ENCODE measurements around the gene SMR3B. TPM values are rescaled to one million over a fixed set of nuclear protein-coding genes. Genes with fewer than 3 reads are reported as not detected.

The SMR3B gene
- total and polyA plus RNA-seq, 4 donors, result not detected

DNA sequence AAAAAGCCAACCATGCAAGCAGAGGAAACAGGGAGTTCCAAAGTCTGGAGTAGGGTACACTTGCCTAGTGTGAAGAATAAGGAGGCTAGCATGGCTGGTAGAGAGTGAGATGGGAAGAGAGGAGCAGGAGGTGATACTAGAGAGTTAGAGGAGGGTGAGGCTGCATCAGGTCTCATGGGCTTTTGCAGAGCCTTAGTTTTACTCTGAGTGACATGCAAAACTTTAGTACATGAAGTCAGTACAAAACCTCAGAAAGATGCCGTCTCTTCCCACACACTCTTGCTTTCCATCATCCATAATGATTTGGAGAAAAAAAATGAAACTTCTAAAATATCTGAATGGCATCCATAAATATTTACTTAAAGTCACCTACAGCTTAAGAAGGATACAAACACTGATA is 19.8 kb downstream of the SMR3B start:
- Histone ChIP-seq H3K27me3 (ENCODE audit: control insufficient read depth in 4 of 4, insufficient read depth in 4 of 4, low read length in 3 of 4) (no peaks in the 10 kb centered on the region), H3K4me3 (ENCODE audit: low read depth in 1 of 3, low read length in 3 of 3) (no peak overlapping the region), H3K36me3 (ENCODE audit: control insufficient read depth in 4 of 4, insufficient read depth in 3 of 4, low read depth in 1 of 4, low read length in 3 of 4) (no peaks in the 10 kb centered on the region), H3K27ac (ENCODE audit: low read depth in 1 of 2, low read length in 2 of 2) (no peak overlapping the region), H3K4me1 (ENCODE audit: control insufficient read depth in 4 of 4, insufficient read depth in 4 of 4, low read length in 3 of 4) (peaks cover 0 to 4% (median 1%) of the 10 kb centered on the region in 4 donors), H3K9me3 (ENCODE audit: control insufficient read depth in 4 of 4, low read length in 3 of 4) (peaks cover 0 to 2% (median 0%) of the 10 kb centered on the region in 4 donors), H3K9ac (ENCODE audit: low read depth in 1 of 2, low read length in 2 of 2) (no peak overlapping the region)
- 94% methylated on average over 1 of the region's 1 CpG for WGBS
- TF ChIP-seq, protein P1, sequence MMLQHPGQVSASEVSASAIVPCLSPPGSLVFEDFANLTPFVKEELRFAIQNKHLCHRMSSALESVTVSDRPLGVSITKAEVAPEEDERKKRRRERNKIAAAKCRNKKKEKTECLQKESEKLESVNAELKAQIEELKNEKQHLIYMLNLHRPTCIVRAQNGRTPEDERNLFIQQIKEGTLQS (IDR thresholded peaks at IDR 0.05), result no peak
- TF ChIP-seq HNF4A (conservative IDR thresholded peaks at IDR 0.05) (no peak), TAF1 (conservative IDR thresholded peaks at IDR 0.05) (no peak), MAX (IDR thresholded peaks at IDR 0.05) (no peak), RXRA (IDR thresholded peaks at IDR 0.05) (no peak), YY1 (IDR thresholded peaks at IDR 0.05) (no peak), GABPA (IDR thresholded peaks at IDR 0.05 in 1 of 2, conservative IDR thresholded peaks at IDR 0.05 in 1 of 2) (no peak), ZBTB33 (IDR thresholded peaks at IDR 0.05) (no peak), HNF4G (IDR thresholded peaks at IDR 0.05) (no peak), FOXA2 (IDR thresholded peaks at IDR 0.05) (no peak), FOXA1 (IDR thresholded peaks at IDR 0.05) (no peak), JUND (IDR thresholded peaks at IDR 0.05) (no peak), SP1 (IDR thresholded peaks at IDR 0.05) (no peak), NR2F2 (IDR thresholded peaks at IDR 0.05) (no peak), RAD21 (IDR thresholded peaks at IDR 0.05) (no peak)
- TF ChIP-seq, protein P2, sequence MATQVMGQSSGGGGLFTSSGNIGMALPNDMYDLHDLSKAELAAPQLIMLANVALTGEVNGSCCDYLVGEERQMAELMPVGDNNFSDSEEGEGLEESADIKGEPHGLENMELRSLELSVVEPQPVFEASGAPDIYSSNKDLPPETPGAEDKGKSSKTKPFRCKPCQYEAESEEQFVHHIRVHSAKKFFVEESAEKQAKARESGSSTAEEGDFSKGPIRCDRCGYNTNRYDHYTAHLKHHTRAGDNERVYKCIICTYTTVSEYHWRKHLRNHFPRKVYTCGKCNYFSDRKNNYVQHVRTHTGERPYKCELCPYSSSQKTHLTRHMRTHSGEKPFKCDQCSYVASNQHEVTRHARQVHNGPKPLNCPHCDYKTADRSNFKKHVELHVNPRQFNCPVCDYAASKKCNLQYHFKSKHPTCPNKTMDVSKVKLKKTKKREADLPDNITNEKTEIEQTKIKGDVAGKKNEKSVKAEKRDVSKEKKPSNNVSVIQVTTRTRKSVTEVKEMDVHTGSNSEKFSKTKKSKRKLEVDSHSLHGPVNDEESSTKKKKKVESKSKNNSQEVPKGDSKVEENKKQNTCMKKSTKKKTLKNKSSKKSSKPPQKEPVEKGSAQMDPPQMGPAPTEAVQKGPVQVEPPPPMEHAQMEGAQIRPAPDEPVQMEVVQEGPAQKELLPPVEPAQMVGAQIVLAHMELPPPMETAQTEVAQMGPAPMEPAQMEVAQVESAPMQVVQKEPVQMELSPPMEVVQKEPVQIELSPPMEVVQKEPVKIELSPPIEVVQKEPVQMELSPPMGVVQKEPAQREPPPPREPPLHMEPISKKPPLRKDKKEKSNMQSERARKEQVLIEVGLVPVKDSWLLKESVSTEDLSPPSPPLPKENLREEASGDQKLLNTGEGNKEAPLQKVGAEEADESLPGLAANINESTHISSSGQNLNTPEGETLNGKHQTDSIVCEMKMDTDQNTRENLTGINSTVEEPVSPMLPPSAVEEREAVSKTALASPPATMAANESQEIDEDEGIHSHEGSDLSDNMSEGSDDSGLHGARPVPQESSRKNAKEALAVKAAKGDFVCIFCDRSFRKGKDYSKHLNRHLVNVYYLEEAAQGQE (IDR thresholded peaks at IDR 0.05), result no peak
- no peak for DNase-seq (ENCODE audit: low spot score)

DNA sequence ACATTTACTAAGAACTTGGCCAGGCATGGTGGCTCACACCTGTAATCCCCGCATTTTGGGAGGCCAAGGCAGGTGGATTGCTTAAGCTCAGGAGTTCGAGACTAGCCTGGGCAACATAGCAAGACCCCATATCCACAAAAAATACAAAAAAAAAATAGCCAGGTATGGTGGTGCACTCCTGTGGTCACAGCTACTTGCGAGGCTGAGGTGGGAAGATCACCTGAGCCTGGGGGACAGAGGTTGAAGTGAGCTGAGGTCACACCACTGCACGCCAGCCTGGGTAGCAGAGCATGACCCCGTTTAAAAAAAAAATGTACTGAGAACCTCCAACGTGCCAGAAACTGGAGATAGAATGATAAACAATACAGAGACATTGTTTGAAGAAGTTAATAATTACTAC is 22.8 kb downstream of the SMR3B start:
- Histone ChIP-seq H3K4me3 (ENCODE audit: low read depth in 1 of 3, low read length in 3 of 3) (no peak overlapping the region), H3K27me3 (ENCODE audit: control insufficient read depth in 4 of 4, insufficient read depth in 4 of 4, low read length in 3 of 4) (peaks cover 0 to 2% (median 0%) of the 10 kb centered on the region in 4 donors), H3K9ac (ENCODE audit: low read depth in 1 of 2, low read length in 2 of 2) (no peak overlapping the region), H3K9me3 (ENCODE audit: control insufficient read depth in 4 of 4, low read length in 3 of 4) (peaks cover 0 to 2% (median 0%) of the 10 kb centered on the region in 4 donors), H3K27ac (ENCODE audit: low read depth in 1 of 2, low read length in 2 of 2) (no peak overlapping the region), H3K4me1 (ENCODE audit: control insufficient read depth in 4 of 4, insufficient read depth in 4 of 4, low read length in 3 of 4) (no peaks in the 10 kb centered on the region), H3K36me3 (ENCODE audit: control insufficient read depth in 4 of 4, insufficient read depth in 3 of 4, low read depth in 1 of 4, low read length in 3 of 4) (no peaks in the 10 kb centered on the region)
- no peak for DNase-seq (ENCODE audit: low spot score)
- 68% methylated on average over 6 of the region's 6 CpGs for WGBS
- TF ChIP-seq RXRA (IDR thresholded peaks at IDR 0.05), result no peak
- no peak for TF ChIP-seq HNF4G (IDR thresholded peaks at IDR 0.05)
- TF ChIP-seq, protein P2 (IDR thresholded peaks at IDR 0.05), result no peak
- no peak for TF ChIP-seq CTCF (IDR thresholded peaks at IDR 0.05; ENCODE audit: low read depth, low read length, missing input control)
- no peak for TF ChIP-seq ZBTB33 (IDR thresholded peaks at IDR 0.05)
- TF ChIP-seq FOXA1 (IDR thresholded peaks at IDR 0.05), result no peak
- TF ChIP-seq, protein P1 (IDR thresholded peaks at IDR 0.05), result no peak
- no peak for TF ChIP-seq MAX (IDR thresholded peaks at IDR 0.05)
- no peak for TF ChIP-seq EGR1 (IDR thresholded peaks at IDR 0.05; ENCODE audit: low read depth in 2 of 2)
- TF ChIP-seq YY1 (IDR thresholded peaks at IDR 0.05), result no peak

Data from liver (tissue), 9 donors.